ENCODE measurements around the gene ZFYVE26.
"Not testable (repeated sequence)": the region's sequence is repeated elsewhere in the genome, so short reads cannot be mapped to it uniquely, and the experiment has no call there.

ZFYVE26 gene

GRCh38 chr14:67717048-67717447 is 99.3 kb downstream of the ZFYVE26 start:
- DNase-seq (ENCODE audit: low read depth) = no peak
- no peak overlapping the region for H3K4me3 ChIP-seq (ENCODE audit: low read length)
- TF ChIP-seq CTCF (conservative IDR thresholded peaks at IDR 0.05; ENCODE audit: low read depth, low read length) = no peak

GRCh38 chr14:67710209-67710608 is 106.2 kb downstream of the ZFYVE26 start:
- no peak overlapping the region for H3K4me3 ChIP-seq (ENCODE audit: low read length)
- TF ChIP-seq CTCF (conservative IDR thresholded peaks at IDR 0.05; ENCODE audit: low read depth, low read length) = no peak
- no peak for DNase-seq (ENCODE audit: low read depth)

- not testable (repeated sequence) for DNase-seq (ENCODE audit: low read depth); H3K4me3 ChIP-seq (ENCODE audit: low read length)
These were observed 106.6 kb downstream of the ZFYVE26 start for GRCh38 chr14:67709796-67710195.

- not testable (repeated sequence) for H3K4me3 ChIP-seq (ENCODE audit: low read length); DNase-seq (ENCODE audit: low read depth)
These were observed 107.0 kb downstream of the ZFYVE26 start for GRCh38 chr14:67709346-67709745.

GRCh38 chr14:67705211-67705610 is 111.2 kb downstream of the ZFYVE26 start:
- TF ChIP-seq CTCF (conservative IDR thresholded peaks at IDR 0.05; ENCODE audit: low read depth, low read length) = no peak
- no peak for DNase-seq (ENCODE audit: low read depth)
- H3K4me3 ChIP-seq (ENCODE audit: low read length) = no peak overlapping the region

- TF ChIP-seq CTCF (conservative IDR thresholded peaks at IDR 0.05; ENCODE audit: low read depth, low read length) = peak; percentile 81
- DNase-seq (ENCODE audit: low read depth) = peak; percentile 17
- H3K4me3 ChIP-seq (ENCODE audit: low read length) = no peak overlapping the region
These were observed 111.8 kb downstream of the ZFYVE26 start for GRCh38 chr14:67704484-67705089.

- no peak for DNase-seq (ENCODE audit: low read depth)
- no peak overlapping the region for H3K4me3 ChIP-seq (ENCODE audit: low read length)
- TF ChIP-seq CTCF (conservative IDR thresholded peaks at IDR 0.05; ENCODE audit: low read depth, low read length) = no peak
These were observed 112.4 kb downstream of the ZFYVE26 start for GRCh38 chr14:67703997-67704396.

GRCh38 chr14:67701492-67701891 is 114.9 kb downstream of the ZFYVE26 start, which contains the start of gene RDH12:
RDH12 (plus strand) TSS chr14:67701886; CDS start chr14:67722643, 20,757 bp downstream.
- H3K4me3 ChIP-seq (ENCODE audit: low read length); DNase-seq (ENCODE audit: low read depth): not testable (repeated sequence)

- DNase-seq (ENCODE audit: low read depth) = no peak
- TF ChIP-seq CTCF (conservative IDR thresholded peaks at IDR 0.05; ENCODE audit: low read depth, low read length) = no peak
- no peak overlapping the region for H3K4me3 ChIP-seq (ENCODE audit: low read length)
These were observed 118.2 kb downstream of the ZFYVE26 start for GRCh38 chr14:67698179-67698578.
